ENCODE data around the gene DDRGK1.

Gene DDRGK1

GRCh38 chr20:3204124-3204794 is at the start of gene DDRGK1:
Gene DDRGK1 (minus strand): TSS chr20:3204682. CDS start chr20:3204627, 55 bp downstream.
- H3K9ac ChIP-seq (ENCODE audit: low read length), result peak within 1 kb of the TSS; percentile 87
- peak within 1 kb of the TSS; percentile 93 for H3K27ac ChIP-seq (ENCODE audit: low read depth, low read length)
- peaks cover 21% of the 10 kb centered on the region for H3K36me3 ChIP-seq (ENCODE audit: insufficient read depth, low read length)
- H3K4me1 ChIP-seq (ENCODE audit: insufficient read depth, low read length), result peaks cover 18% of the 10 kb centered on the region
- no peaks in the 10 kb centered on the region for H3K9me3 ChIP-seq (ENCODE audit: low read length)
- H3K4me3 ChIP-seq (ENCODE audit: low read depth in 1 of 2, low read length in 2 of 2), result peak within 1 kb of the TSS; percentile 71 to 77
- H3K27me3 ChIP-seq (ENCODE audit: control insufficient read depth in 1 of 2, insufficient read depth in 2 of 2, low read length in 2 of 2), result no peaks in the 10 kb centered on the region

GRCh38 chr20:3251806-3252205 is 47.3 kb upstream of the DDRGK1 start:
- Histone ChIP-seq H3K4me3 (ENCODE audit: low read depth in 1 of 2, low read length in 2 of 2) (no peak overlapping the region), H3K9ac (ENCODE audit: low read length) (no peak overlapping the region), H3K36me3 (ENCODE audit: insufficient read depth, low read length) (peaks cover 44% of the 10 kb centered on the region), H3K27me3 (ENCODE audit: control insufficient read depth in 1 of 2, insufficient read depth in 2 of 2, low read length in 2 of 2) (no peaks in the 10 kb centered on the region), H3K27ac (ENCODE audit: low read depth, low read length) (no peak overlapping the region), H3K9me3 (ENCODE audit: low read length) (no peaks in the 10 kb centered on the region), H3K4me1 (ENCODE audit: insufficient read depth, low read length) (peaks cover 4% of the 10 kb centered on the region)

GRCh38 chr20:3250091-3250504 is 45.6 kb upstream of the DDRGK1 start:
- H3K4me1 ChIP-seq (ENCODE audit: insufficient read depth, low read length), result peaks cover 4% of the 10 kb centered on the region
- no peaks in the 10 kb centered on the region for H3K9me3 ChIP-seq (ENCODE audit: low read length)
- no peaks in the 10 kb centered on the region for H3K27me3 ChIP-seq (ENCODE audit: control insufficient read depth in 1 of 2, insufficient read depth in 2 of 2, low read length in 2 of 2)
- H3K4me3 ChIP-seq (ENCODE audit: low read depth in 1 of 2, low read length in 2 of 2), result no peak overlapping the region
- no peak overlapping the region for H3K9ac ChIP-seq (ENCODE audit: low read length)
- no peak overlapping the region for H3K27ac ChIP-seq (ENCODE audit: low read depth, low read length)
- peaks cover 28% of the 10 kb centered on the region for H3K36me3 ChIP-seq (ENCODE audit: insufficient read depth, low read length)

GRCh38 chr20:3248993-3249347 is 44.5 kb upstream of the DDRGK1 start:
- H3K36me3 ChIP-seq (ENCODE audit: insufficient read depth, low read length), result peaks cover 21% of the 10 kb centered on the region
- no peaks in the 10 kb centered on the region for H3K9me3 ChIP-seq (ENCODE audit: low read length)
- H3K9ac ChIP-seq (ENCODE audit: low read length), result no peak overlapping the region
- no peak overlapping the region for H3K27ac ChIP-seq (ENCODE audit: low read depth, low read length)
- no peak overlapping the region for H3K4me3 ChIP-seq (ENCODE audit: low read depth in 1 of 2, low read length in 2 of 2)
- peaks cover 7 to 8% of the 10 kb centered on the region in 2 donors for H3K27me3 ChIP-seq (ENCODE audit: control insufficient read depth in 1 of 2, insufficient read depth in 2 of 2, low read length in 2 of 2)
- peaks cover 4% of the 10 kb centered on the region for H3K4me1 ChIP-seq (ENCODE audit: insufficient read depth, low read length)

- Histone ChIP-seq H3K27me3 (ENCODE audit: control insufficient read depth in 1 of 2, insufficient read depth in 2 of 2, low read length in 2 of 2) (peaks cover 11 to 13% of the 10 kb centered on the region in 2 donors), H3K9me3 (ENCODE audit: low read length) (no peaks in the 10 kb centered on the region), H3K4me3 (ENCODE audit: low read depth in 1 of 2, low read length in 2 of 2) (no peak overlapping the region), H3K9ac (ENCODE audit: low read length) (no peak overlapping the region), H3K27ac (ENCODE audit: low read depth, low read length) (no peak overlapping the region), H3K36me3 (ENCODE audit: insufficient read depth, low read length) (peaks cover 16% of the 10 kb centered on the region), H3K4me1 (ENCODE audit: insufficient read depth, low read length) (peaks cover 4% of the 10 kb centered on the region)
These were observed 43.9 kb upstream of the DDRGK1 start for GRCh38 chr20:3248167-3248992.

- Histone ChIP-seq H3K9me3 (ENCODE audit: low read length) (no peaks in the 10 kb centered on the region), H3K9ac (ENCODE audit: low read length) (no peak overlapping the region), H3K27me3 (ENCODE audit: control insufficient read depth in 1 of 2, insufficient read depth in 2 of 2, low read length in 2 of 2) (peaks cover 11 to 14% of the 10 kb centered on the region in 2 donors), H3K4me3 (ENCODE audit: low read depth in 1 of 2, low read length in 2 of 2) (no peak overlapping the region), H3K36me3 (ENCODE audit: insufficient read depth, low read length) (peaks cover 12% of the 10 kb centered on the region), H3K4me1 (ENCODE audit: insufficient read depth, low read length) (peaks cover 4% of the 10 kb centered on the region), H3K27ac (ENCODE audit: low read depth, low read length) (no peak overlapping the region)
These were observed 43.2 kb upstream of the DDRGK1 start for GRCh38 chr20:3247638-3248037.

GRCh38 chr20:3246682-3247081 is 42.2 kb upstream of the DDRGK1 start:
- Histone ChIP-seq H3K4me1 (ENCODE audit: insufficient read depth, low read length) (peaks cover 2% of the 10 kb centered on the region), H3K27ac (ENCODE audit: low read depth, low read length) (no peak overlapping the region), H3K36me3 (ENCODE audit: insufficient read depth, low read length) (peaks cover 4% of the 10 kb centered on the region), H3K9me3 (ENCODE audit: low read length) (no peaks in the 10 kb centered on the region), H3K27me3 (ENCODE audit: control insufficient read depth in 1 of 2, insufficient read depth in 2 of 2, low read length in 2 of 2) (peaks cover 11 to 14% of the 10 kb centered on the region in 2 donors), H3K4me3 (ENCODE audit: low read depth in 1 of 2, low read length in 2 of 2) (no peak overlapping the region), H3K9ac (ENCODE audit: low read length) (no peak overlapping the region)

GRCh38 chr20:3245711-3246110 is 41.2 kb upstream of the DDRGK1 start:
- Histone ChIP-seq H3K9ac (ENCODE audit: low read length) (no peak overlapping the region), H3K27me3 (ENCODE audit: control insufficient read depth in 1 of 2, insufficient read depth in 2 of 2, low read length in 2 of 2) (peaks cover 11 to 18% of the 10 kb centered on the region in 2 donors)

GRCh38 chr20:3245156-3245555 is 40.7 kb upstream of the DDRGK1 start:
- Histone ChIP-seq H3K27me3 (ENCODE audit: control insufficient read depth in 1 of 2, insufficient read depth in 2 of 2, low read length in 2 of 2) (peaks cover 13 to 24% of the 10 kb centered on the region in 2 donors), H3K27ac (ENCODE audit: low read depth, low read length) (no peak overlapping the region), H3K9me3 (ENCODE audit: low read length) (no peaks in the 10 kb centered on the region), H3K9ac (ENCODE audit: low read length) (no peak overlapping the region), H3K4me1 (ENCODE audit: insufficient read depth, low read length) (no peaks in the 10 kb centered on the region), H3K4me3 (ENCODE audit: low read depth in 1 of 2, low read length in 2 of 2) (no peak overlapping the region), H3K36me3 (ENCODE audit: insufficient read depth, low read length) (no peaks in the 10 kb centered on the region)

More at GRCh38 chr20:3245711-3246110, 41.2 kb upstream of the DDRGK1 start:
- Histone ChIP-seq H3K36me3 (ENCODE audit: insufficient read depth, low read length) (no peaks in the 10 kb centered on the region), H3K27ac (ENCODE audit: low read depth, low read length) (no peak overlapping the region), H3K4me1 (ENCODE audit: insufficient read depth, low read length) (no peaks in the 10 kb centered on the region), H3K9me3 (ENCODE audit: low read length) (no peaks in the 10 kb centered on the region), H3K4me3 (ENCODE audit: low read depth in 1 of 2, low read length in 2 of 2) (no peak overlapping the region)

- Histone ChIP-seq H3K9me3 (ENCODE audit: low read length) (no peaks in the 10 kb centered on the region), H3K9ac (ENCODE audit: low read length) (no peak overlapping the region), H3K4me1 (ENCODE audit: insufficient read depth, low read length) (peaks cover 3% of the 10 kb centered on the region), H3K4me3 (ENCODE audit: low read depth in 1 of 2, low read length in 2 of 2) (no peak overlapping the region), H3K36me3 (ENCODE audit: insufficient read depth, low read length) (no peaks in the 10 kb centered on the region), H3K27ac (ENCODE audit: low read depth, low read length) (no peak overlapping the region), H3K27me3 (ENCODE audit: control insufficient read depth in 1 of 2, insufficient read depth in 2 of 2, low read length in 2 of 2) (peaks cover 19 to 29% of the 10 kb centered on the region in 2 donors)
These were observed 40.1 kb upstream of the DDRGK1 start for GRCh38 chr20:3244613-3245012.

- Histone ChIP-seq H3K9me3 (ENCODE audit: low read length) (no peaks in the 10 kb centered on the region), H3K4me3 (ENCODE audit: low read depth in 1 of 2, low read length in 2 of 2) (no peak overlapping the region), H3K27me3 (ENCODE audit: control insufficient read depth in 1 of 2, insufficient read depth in 2 of 2, low read length in 2 of 2) (peaks cover 23 to 37% of the 10 kb centered on the region in 2 donors), H3K4me1 (ENCODE audit: insufficient read depth, low read length) (peaks cover 5% of the 10 kb centered on the region), H3K27ac (ENCODE audit: low read depth, low read length) (no peak overlapping the region), H3K36me3 (ENCODE audit: insufficient read depth, low read length) (no peaks in the 10 kb centered on the region), H3K9ac (ENCODE audit: low read length) (no peak overlapping the region)
These were observed 39.4 kb upstream of the DDRGK1 start for GRCh38 chr20:3243718-3244358.

Measured in muscle layer of colon (tissue), 2 donors.